ENCODE data around the gene VTI1A.

The VTI1A gene

DNA sequence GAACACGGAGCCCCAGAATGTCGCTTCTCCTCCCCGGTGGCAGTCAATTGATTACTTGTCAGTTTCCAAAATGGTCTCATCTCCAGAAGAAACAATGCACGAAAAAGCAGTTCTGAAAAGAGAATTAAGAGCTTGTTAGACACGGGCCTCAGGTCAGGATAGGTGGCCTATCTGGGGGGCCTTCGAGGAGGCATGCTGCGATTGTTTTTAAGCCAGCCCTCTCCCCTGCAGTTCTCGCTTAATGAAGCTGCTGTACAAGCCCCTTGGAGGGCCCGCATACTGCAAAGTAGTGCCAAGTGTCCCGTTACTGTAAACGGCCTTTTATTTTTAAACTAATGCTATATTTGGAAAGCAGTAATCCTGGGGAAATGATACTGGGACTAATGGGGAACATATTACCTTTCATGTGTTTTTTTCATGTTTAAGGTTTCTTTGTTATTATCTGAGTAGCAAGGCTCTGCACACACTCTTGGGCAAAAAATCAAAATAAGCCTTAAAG lies 388.3 kb downstream of the VTI1A start:
- TF ChIP-seq, protein P1, sequence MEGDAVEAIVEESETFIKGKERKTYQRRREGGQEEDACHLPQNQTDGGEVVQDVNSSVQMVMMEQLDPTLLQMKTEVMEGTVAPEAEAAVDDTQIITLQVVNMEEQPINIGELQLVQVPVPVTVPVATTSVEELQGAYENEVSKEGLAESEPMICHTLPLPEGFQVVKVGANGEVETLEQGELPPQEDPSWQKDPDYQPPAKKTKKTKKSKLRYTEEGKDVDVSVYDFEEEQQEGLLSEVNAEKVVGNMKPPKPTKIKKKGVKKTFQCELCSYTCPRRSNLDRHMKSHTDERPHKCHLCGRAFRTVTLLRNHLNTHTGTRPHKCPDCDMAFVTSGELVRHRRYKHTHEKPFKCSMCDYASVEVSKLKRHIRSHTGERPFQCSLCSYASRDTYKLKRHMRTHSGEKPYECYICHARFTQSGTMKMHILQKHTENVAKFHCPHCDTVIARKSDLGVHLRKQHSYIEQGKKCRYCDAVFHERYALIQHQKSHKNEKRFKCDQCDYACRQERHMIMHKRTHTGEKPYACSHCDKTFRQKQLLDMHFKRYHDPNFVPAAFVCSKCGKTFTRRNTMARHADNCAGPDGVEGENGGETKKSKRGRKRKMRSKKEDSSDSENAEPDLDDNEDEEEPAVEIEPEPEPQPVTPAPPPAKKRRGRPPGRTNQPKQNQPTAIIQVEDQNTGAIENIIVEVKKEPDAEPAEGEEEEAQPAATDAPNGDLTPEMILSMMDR (IDR thresholded peaks at IDR 0.05): no peak

DNA sequence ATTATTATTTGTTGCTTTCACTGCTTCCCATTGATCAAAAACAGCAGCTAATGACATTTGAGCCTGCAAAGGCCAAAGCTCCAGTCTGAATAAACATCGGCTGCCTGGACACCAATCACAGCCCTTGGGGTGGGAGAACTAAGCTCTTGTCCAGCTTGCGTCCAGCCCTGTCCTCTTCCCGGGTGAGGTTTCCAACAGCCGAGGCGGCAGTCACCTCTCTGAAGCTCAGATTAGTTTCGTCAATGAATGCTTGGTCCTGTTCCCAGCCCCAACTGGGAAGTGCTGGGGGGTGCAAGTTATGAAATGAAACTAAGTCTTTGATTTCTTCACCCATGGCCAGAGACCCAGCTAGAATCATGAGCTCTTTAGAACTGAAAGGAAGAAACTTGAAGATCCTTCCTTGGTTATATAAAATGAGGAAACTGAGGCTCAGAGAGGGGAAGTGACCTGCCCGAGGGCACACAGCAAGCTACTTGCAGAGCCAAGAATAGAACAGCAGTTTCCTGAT lies 389.0 kb downstream of the VTI1A start:
- TF ChIP-seq, protein P1 (IDR thresholded peaks at IDR 0.05): no peak

DNA sequence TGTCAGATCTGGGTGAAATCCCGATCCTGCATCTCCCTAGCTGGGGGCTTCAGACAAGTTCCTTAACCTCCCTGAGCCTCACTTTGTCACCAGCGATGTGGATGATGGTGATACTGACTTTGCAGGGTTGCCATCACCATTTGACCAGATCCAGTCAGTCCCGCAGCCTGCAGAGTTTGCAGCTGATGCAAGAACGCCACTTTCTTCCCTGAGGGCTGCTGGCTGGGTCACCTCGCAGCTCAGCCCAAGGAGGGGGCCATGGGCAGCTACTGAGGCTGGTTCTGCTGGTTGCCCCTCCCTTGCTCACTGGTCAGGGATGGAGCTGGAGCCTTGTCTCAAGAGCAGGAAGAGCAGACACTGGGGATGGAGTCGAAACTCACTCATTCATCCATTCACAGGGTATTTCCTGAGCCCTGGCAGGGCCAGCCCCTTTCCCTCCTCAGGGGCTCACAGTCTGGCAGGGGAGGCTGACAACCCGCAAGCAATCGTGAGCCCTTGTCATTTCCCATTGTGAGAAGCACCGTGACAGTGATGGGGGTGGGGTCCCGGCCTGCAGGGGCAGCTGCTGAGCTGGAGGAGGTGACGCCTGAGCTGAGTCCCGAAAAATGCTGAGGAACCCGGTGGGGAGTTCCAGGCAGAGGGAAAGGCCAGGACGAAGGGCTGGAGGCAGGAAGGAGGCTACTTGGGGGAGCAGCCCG lies 391.9 kb downstream of the VTI1A start:
- TF ChIP-seq, protein P1 (IDR thresholded peaks at IDR 0.05): no peak

DNA sequence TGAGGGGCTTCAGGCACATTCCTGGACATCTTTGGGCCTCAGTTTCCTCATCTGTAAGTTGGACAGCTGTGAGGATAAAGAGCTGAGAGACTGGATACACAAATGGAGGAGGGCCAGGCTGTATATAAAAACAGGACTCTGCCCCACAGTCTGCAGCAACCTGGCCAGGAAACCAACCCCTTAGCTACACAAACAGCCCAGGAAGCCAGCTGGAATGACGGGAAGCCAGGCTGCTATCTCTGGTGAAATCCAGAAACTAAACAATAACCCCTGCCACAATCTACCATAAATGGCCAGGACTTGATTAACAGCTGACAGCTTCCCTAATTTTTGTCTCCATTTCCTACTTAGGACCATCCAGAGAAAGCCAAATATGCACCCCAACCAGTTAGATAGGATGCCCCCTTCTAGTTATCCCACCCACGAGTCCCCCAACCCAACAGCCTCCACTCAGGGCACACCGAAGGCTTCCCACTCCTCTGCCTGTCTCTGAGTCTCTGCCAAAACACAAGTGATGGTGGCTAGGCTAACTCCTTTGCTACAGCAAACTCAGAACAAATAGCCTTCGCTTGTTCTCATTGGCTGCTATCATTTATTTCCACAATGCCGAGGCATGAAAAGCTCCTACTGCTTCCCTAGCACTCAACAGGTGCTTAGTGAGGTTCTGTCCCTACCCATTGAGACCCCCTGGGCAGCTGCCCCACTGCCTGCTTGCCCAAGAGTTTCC lies 393.1 kb downstream of the VTI1A start:
- TF ChIP-seq, protein P1 (IDR thresholded peaks at IDR 0.05): no peak

DNA sequence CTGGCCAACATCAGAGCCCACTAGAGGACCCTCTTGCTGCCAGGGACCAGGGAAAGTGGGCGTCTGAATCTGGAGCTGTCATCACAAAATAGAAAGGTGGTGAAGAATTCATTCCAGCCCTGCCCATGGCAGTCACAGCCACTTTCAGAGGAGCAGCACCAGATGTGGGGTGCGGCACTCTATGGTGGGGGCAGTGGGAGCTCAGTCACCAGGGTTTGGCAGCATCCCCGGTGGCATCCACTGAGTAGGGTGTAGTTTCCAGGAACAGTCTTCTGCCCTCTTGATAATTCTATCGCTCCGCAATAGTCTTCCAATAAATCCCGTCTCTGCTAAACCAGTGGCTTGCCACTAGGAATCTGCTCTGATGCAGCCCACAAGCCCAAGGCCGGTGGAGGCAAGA lies 394.5 kb downstream of the VTI1A start:
- TF ChIP-seq, protein P1 (IDR thresholded peaks at IDR 0.05): no peak

DNA sequence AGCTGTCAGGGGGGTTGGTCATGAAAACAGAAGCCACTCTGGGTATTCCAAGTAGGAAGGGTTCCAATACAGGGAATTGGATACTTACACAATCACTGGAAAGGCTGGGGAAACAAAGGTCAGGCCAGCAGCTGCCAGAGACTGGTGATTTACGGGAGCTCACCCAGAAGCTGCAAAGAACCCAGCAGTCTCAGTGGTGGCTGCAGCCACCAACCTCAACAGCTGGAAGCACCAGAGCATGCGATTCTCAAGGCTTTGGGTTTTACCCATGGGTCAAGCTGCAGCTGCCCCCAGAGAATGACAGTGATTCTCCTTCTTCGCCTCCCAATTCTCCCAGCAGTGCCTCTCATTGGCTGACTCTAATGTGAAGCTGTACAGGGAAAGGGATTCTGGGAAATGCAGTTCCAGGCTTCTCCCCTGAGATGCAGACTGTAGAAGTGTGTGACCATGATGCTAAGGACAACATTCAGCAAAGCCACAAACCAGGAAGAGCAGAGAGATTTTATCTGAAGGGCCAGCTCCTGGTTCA lies 395.9 kb downstream of the VTI1A start:
- TF ChIP-seq, protein P1 (IDR thresholded peaks at IDR 0.05): no peak

DNA sequence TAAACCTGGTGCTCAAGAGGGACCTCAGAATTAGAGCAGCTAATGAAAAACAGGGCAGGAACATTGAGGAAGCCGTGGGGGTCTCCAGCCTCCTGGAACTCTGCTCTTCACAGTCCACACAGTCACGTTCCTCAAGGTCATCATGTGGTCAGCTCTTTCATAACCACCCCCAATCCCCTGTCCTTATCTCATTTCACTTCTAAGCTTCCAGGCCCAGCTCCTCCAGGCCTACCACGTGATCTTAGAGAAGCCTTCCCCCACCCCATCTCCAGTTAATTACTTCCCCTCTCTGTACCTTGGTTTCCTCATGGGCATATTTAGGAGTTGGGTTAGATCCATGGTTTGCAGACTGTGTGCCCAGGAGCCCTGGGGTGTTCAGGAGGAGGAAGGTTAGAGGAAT lies 396.6 kb downstream of the VTI1A start:
- TF ChIP-seq, protein P1 (IDR thresholded peaks at IDR 0.05): no peak
